Kidney (tissue), 14 donors: ENCODE data around the gene SMCO2. TPM values are rescaled to one million over a fixed set of nuclear protein-coding genes. Genes with fewer than 3 reads are reported as not detected.
A peak's percentile ranks its signal among the peaks of the same experiment; 100 is the strongest.

Source experiments
- DNase-seq, 5 donors: peaks; one replicate each; pipeline ENCODE4 v3.0.0-alpha.2; 2013 to 2020
- FAIRE-seq: peaks from 2 replicates; lab custom pipeline; 2012; peaks lifted over from hg19 to GRCh38; lab: Jason Lieb, UNC
- H3K27ac ChIP-seq, 2 donors: one replicate each; pipeline ENCODE4 v1.7.0; 2013; ENCODE audit warnings: low read depth in 2 of 2, low read length in 2 of 2, inconsistent platforms in 1 of 2
- H3K27me3 ChIP-seq: one replicate; pipeline ENCODE4 v1.7.1; 2013; ENCODE audit warnings: low read length, inconsistent platforms; ENCODE audit not compliant: control insufficient read depth, insufficient read depth
- H3K36me3 ChIP-seq, 3 donors: one replicate each; pipeline versions ENCODE4 v1.7.0 to v1.7.1; 2013; ENCODE audit warnings: low read length in 3 of 3, control low read depth in 1 of 3, inconsistent platforms in 1 of 3; ENCODE audit not compliant: insufficient read depth in 3 of 3, control insufficient read depth in 2 of 3
- H3K4me1 ChIP-seq, 3 donors: one replicate each; pipeline versions ENCODE4 v1.7.0 to v1.7.1; 2013; ENCODE audit warnings: low read length in 3 of 3, inconsistent platforms in 1 of 3, low read depth in 1 of 3; ENCODE audit not compliant: control insufficient read depth in 2 of 3, insufficient read depth in 2 of 3
- H3K4me3 ChIP-seq, 3 donors: one replicate each; pipeline versions ENCODE4 v1.7.0 to v1.8.1; 2013; ENCODE audit warnings: low read length in 3 of 3, control low read depth in 1 of 3, inconsistent platforms in 1 of 3
- H3K9ac ChIP-seq, 3 donors: one replicate each; pipeline versions ENCODE4 v1.7.0 to v1.7.1; 2013; ENCODE audit warnings: low read length in 3 of 3, control low read depth in 1 of 3, inconsistent platforms in 1 of 3
- H3K9me3 ChIP-seq, 3 donors: one replicate each; pipeline versions ENCODE4 v1.7.0 to v1.7.1; 2013; ENCODE audit warnings: low read length in 3 of 3, control low read depth in 1 of 3, inconsistent platforms in 1 of 3; ENCODE audit not compliant: control insufficient read depth in 2 of 3, insufficient read depth in 1 of 3
- intact Hi-C: fragments of 100-400 bp; cut with DNase I; formaldehyde crosslinking; loops from one replicate; pipeline ENCODE4 v1.11.1; 2022
- polyA plus RNA-seq: library from polyadenylated mRNA; stranded (reverse); fragments of 350-450 nt; fragmentation: Illumina TruSeq; extraction: RNeasy Lipid Tissue Mini Kit (QIAGEN cat#74804); gene quantifications from one replicate; pipeline ENCODE4 v1.2.3, GENCODE V29; 2014; ENCODE audit warnings: low read depth, low replicate concordance; ENCODE audit not compliant: insufficient read depth
- total RNA-seq: library from RNA; stranded (reverse); fragmentation: NEBNext Ultra II Directional; extraction: Animal tissue kit (Norgen Biotek cat#: 25700); gene quantifications from one replicate; pipeline ENCODE4 v1.2.1, GENCODE V29; 2021
- TF ChIP-seq, protein P1 (sequence below): IDR thresholded peaks from 3 replicates; pipeline ENCODE4 v1.5.1; 2012; ENCODE audit warnings: mild to moderate bottlenecking, moderate library complexity, borderline replicate concordance; ENCODE audit not compliant: insufficient read depth; ENCODE audit errors: extremely low read depth
- donor health status: control.
- donor health status: control.
- donor health status: control.
- donor health status: control.
- donor health status: control.
- donor health status: DM: yes; HTN: yes; CAD: no.
- donor health status: Normal renal cell carcinoma (clear cell type).

The SMCO2 gene
- total and polyA plus RNA-seq, 2 donors from 2014 or later, result 0.38 TPM; not detected in 1

- TF ChIP-seq, protein P1, sequence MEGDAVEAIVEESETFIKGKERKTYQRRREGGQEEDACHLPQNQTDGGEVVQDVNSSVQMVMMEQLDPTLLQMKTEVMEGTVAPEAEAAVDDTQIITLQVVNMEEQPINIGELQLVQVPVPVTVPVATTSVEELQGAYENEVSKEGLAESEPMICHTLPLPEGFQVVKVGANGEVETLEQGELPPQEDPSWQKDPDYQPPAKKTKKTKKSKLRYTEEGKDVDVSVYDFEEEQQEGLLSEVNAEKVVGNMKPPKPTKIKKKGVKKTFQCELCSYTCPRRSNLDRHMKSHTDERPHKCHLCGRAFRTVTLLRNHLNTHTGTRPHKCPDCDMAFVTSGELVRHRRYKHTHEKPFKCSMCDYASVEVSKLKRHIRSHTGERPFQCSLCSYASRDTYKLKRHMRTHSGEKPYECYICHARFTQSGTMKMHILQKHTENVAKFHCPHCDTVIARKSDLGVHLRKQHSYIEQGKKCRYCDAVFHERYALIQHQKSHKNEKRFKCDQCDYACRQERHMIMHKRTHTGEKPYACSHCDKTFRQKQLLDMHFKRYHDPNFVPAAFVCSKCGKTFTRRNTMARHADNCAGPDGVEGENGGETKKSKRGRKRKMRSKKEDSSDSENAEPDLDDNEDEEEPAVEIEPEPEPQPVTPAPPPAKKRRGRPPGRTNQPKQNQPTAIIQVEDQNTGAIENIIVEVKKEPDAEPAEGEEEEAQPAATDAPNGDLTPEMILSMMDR, result no peak
- FAIRE-seq (no peak), DNase-seq (peak in 3 of 5 donors; percentile 33 to 77 (median 65))
- peaks cover 5 to 13% (median 8%) of the 10 kb centered on the region in 3 donors for H3K4me1 ChIP-seq
- H3K27me3 ChIP-seq, result no peaks in the 10 kb centered on the region
- intact Hi-C loops, result no loop called here
- H3K36me3 ChIP-seq, result no peaks in the 10 kb centered on the region
- H3K9ac ChIP-seq, result peak overlapping the region; percentile 81 to 83 (median 82)
- no peaks in the 10 kb centered on the region for H3K9me3 ChIP-seq
- peak overlapping the region; percentile 84 to 96 (median 95) for H3K4me3 ChIP-seq
- peak overlapping the region; percentile 96 to 98 for H3K27ac ChIP-seq
Measured at GRCh38 chr12:27524839-27525753, 78.6 kb downstream of the SMCO2 start.

- Histone ChIP-seq H3K4me1 (peaks cover 5 to 12% (median 10%) of the 10 kb centered on the region in 3 donors), H3K9me3 (no peaks in the 10 kb centered on the region), H3K4me3 (no peak overlapping the region), H3K27me3 (no peaks in the 10 kb centered on the region), H3K36me3 (no peaks in the 10 kb centered on the region), H3K9ac (no peak overlapping the region), H3K27ac (no peak overlapping the region)
- FAIRE-seq (no peak), DNase-seq (no peak)
- intact Hi-C loops, result no loop called here
- TF ChIP-seq, protein P1, result no peak
Measured at GRCh38 chr12:27527512-27527911, 81.0 kb downstream of the SMCO2 start.

GRCh38 chr12:27528788-27529187 lies 82.3 kb downstream of the SMCO2 start:
- intact Hi-C loops, result no loop called here
- Histone ChIP-seq H3K36me3 (no peaks in the 10 kb centered on the region), H3K9me3 (no peaks in the 10 kb centered on the region), H3K4me1 (peaks cover 0 to 6% (median 6%) of the 10 kb centered on the region in 3 donors), H3K9ac (no peak overlapping the region), H3K27ac (no peak overlapping the region), H3K27me3 (no peaks in the 10 kb centered on the region), H3K4me3 (no peak overlapping the region)
- TF ChIP-seq, protein P1, result no peak
- DNase-seq (no peak), FAIRE-seq (no peak)
